Neural cell (in vitro differentiated cells): Measurements from ENCODE around the gene UBE2V1. TPM values are rescaled to one million over a fixed set of nuclear protein-coding genes. Genes with fewer than 3 reads are reported as not detected.

Source experiments
- H2AFZ ChIP-seq: fragments of 200-600, 300-800 bp; sonication (generic), shearing (Covaris generic); 2 replicates; pipeline ENCODE4 v1.6.0; 2014; ENCODE audit warnings: low read depth, mild to moderate bottlenecking, antibody characterized with exemption, low read length, moderate library complexity
- H3F3A ChIP-seq: fragments of 200-600 bp; shearing (Covaris generic); 2 replicates; pipeline ENCODE4 v1.6.1; 2016; ENCODE audit warnings: mild to moderate bottlenecking, moderate library complexity, mixed read lengths, antibody characterized with exemption, low read length; ENCODE audit not compliant: insufficient read depth, poor library complexity, severe bottlenecking
- H3K27ac ChIP-seq: fragments of 200-600, 300-800 bp; sonication (generic), shearing (Covaris generic); 2 replicates; pipeline ENCODE4 v1.5.1; 2014; ENCODE audit warnings: mild to moderate bottlenecking, low read length, moderate library complexity
- H3K27me3 ChIP-seq: fragments of 300-800, 200-600 bp; sonication (generic), shearing (Covaris generic); 2 replicates; pipeline ENCODE4 v1.6.0; 2014; ENCODE audit warnings: mild to moderate bottlenecking, low read depth, low read length, moderate library complexity; ENCODE audit not compliant: insufficient read depth
- H3K36me3 ChIP-seq: fragments of 300-800, 200-600 bp; sonication (generic), shearing (Covaris generic); 2 replicates; pipeline ENCODE4 v1.5.1; 2014; ENCODE audit warnings: mild to moderate bottlenecking, antibody characterized with exemption, low read length, moderate library complexity; ENCODE audit not compliant: insufficient read depth
- H3K4me2 ChIP-seq: fragments of 300-800, 200-600 bp; sonication (generic), shearing (Covaris generic); 2 replicates; pipeline ENCODE4 v1.6.0; 2014; ENCODE audit warnings: mild to moderate bottlenecking, low read length
- H3K4me3 ChIP-seq: fragments of 300-800, 200-600 bp; sonication (generic), shearing (Covaris generic); 2 replicates; pipeline ENCODE4 v1.5.1; 2014; ENCODE audit warnings: mild to moderate bottlenecking, low read length, moderate library complexity
- H3K79me2 ChIP-seq: fragments of 200-600 bp; shearing (Covaris generic); replicated peaks from 2 replicates; pipeline ENCODE4 v1.6.0; 2014; ENCODE audit warnings: mild to moderate bottlenecking, low read length, moderate library complexity; ENCODE audit not compliant: insufficient read depth
- H3K9ac ChIP-seq: fragments of 300-800, 200-600 bp; sonication (generic), shearing (Covaris generic); 2 replicates; pipeline ENCODE4 v1.6.1; 2016; ENCODE audit warnings: mild to moderate bottlenecking, low read length, mixed read lengths
- H3K9me2 ChIP-seq: fragments of 200-600 bp; shearing (Covaris generic); 2 replicates; pipeline ENCODE4 v1.6.1; 2016; ENCODE audit warnings: mild to moderate bottlenecking, low read length, mixed read lengths; ENCODE audit not compliant: insufficient read depth
- H3K9me3 ChIP-seq: fragments of 200-600, 300-800 bp; sonication (generic), shearing (Covaris generic); 2 replicates; pipeline ENCODE4 v1.6.1; 2016; ENCODE audit warnings: mild to moderate bottlenecking, mixed run types, low read length, moderate library complexity, mixed read lengths
- H4K20me1 ChIP-seq: fragments of 200-600 bp; shearing (Covaris generic); 2 replicates; pipeline ENCODE4 v1.6.1; 2016; ENCODE audit warnings: mild to moderate bottlenecking, mixed run types; ENCODE audit not compliant: insufficient read depth
- CTCF ChIP-seq: fragments of 450-650 bp; IDR thresholded peaks from 2 replicates; pipeline ENCODE4 v1.5.1; 2014; ENCODE audit warnings: antibody characterized with exemption, mild to moderate bottlenecking, moderate library complexity; ENCODE audit not compliant: poor library complexity, severe bottlenecking
- EP300 ChIP-seq: fragments of 450-650 bp; conservative IDR thresholded peaks from 2 replicates; pipeline ENCODE4 v1.6.1; 2014; ENCODE audit warnings: antibody characterized with exemption, mild to moderate bottlenecking, moderate library complexity; ENCODE audit not compliant: poor library complexity, severe bottlenecking
- EZH2 ChIP-seq: fragments of 200-600, 300-800 bp; shearing (Covaris generic), sonication (generic); IDR thresholded peaks from 2 replicates; pipeline ENCODE4 v1.6.1; 2014; ENCODE audit warnings: antibody characterized with exemption, low read length, borderline replicate concordance, mild to moderate bottlenecking; ENCODE audit not compliant: insufficient read depth, poor library complexity, severe bottlenecking
- MXI1 ChIP-seq: fragments of 450-650 bp; conservative IDR thresholded peaks from 2 replicates; pipeline ENCODE4 v1.6.1; 2014; ENCODE audit warnings: antibody characterized with exemption, mild to moderate bottlenecking; ENCODE audit not compliant: poor library complexity, severe bottlenecking
- POLR2AphosphoS5 ChIP-seq: IDR thresholded peaks from 2 replicates; pipeline ENCODE4 v1.6.1; 2012
- RAD21 ChIP-seq: fragments of 450-650 bp; conservative IDR thresholded peaks from 2 replicates; pipeline ENCODE4 v1.6.1; 2014; ENCODE audit warnings: antibody characterized with exemption, mild to moderate bottlenecking, moderate library complexity
- SMC3 ChIP-seq: fragments of 450-650 bp; conservative IDR thresholded peaks from 2 replicates; pipeline ENCODE4 v1.6.1; 2014; ENCODE audit warnings: antibody characterized with exemption, mild to moderate bottlenecking, moderate library complexity; ENCODE audit not compliant: poor library complexity
- TAF1 ChIP-seq: IDR thresholded peaks from 2 replicates; pipeline ENCODE4 v1.6.1; 2012; ENCODE audit warnings: low read depth
- polyA plus RNA-seq: library from polyadenylated mRNA; depleted of rRNA; stranded (reverse); fragments of >200 nt; gene quantifications from 2 replicates; pipeline ENCODE4 v1.2.3, GENCODE V29; 2014
- TF ChIP-seq, protein P1 (sequence below): IDR thresholded peaks from 2 replicates; pipeline ENCODE4 v1.6.1; 2012; ENCODE audit warnings: borderline replicate concordance

Gene UBE2V1
- polyA plus RNA-seq, 1 donor from 2014 or later, result 34.4 TPM

DNA sequence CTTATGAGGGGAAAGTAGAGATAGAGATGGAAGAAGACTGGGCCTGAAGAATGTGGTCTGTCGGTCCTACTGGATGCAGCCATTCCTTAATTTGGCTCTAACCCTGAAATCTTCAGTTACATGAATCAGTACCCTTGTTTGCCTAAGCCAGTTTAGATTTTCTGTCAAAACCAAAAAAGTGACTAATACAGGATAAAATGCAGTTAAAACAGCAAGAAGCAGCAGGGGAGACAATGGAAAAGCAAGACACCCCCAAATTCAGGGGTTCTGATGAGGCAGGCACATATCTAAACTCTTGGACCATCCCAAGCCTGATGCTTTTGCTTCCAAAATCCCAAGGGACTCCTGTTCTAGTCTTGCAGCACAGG, 17.4 kb upstream of the UBE2V1 start:
- no peak for TF ChIP-seq SMC3
- TF ChIP-seq CTCF, result no peak
- no peak for TF ChIP-seq EP300
- no peak for TF ChIP-seq EZH2
- no peak for TF ChIP-seq RAD21
- no peak for TF ChIP-seq TAF1
- TF ChIP-seq MXI1, result no peak
- TF ChIP-seq, protein P1, sequence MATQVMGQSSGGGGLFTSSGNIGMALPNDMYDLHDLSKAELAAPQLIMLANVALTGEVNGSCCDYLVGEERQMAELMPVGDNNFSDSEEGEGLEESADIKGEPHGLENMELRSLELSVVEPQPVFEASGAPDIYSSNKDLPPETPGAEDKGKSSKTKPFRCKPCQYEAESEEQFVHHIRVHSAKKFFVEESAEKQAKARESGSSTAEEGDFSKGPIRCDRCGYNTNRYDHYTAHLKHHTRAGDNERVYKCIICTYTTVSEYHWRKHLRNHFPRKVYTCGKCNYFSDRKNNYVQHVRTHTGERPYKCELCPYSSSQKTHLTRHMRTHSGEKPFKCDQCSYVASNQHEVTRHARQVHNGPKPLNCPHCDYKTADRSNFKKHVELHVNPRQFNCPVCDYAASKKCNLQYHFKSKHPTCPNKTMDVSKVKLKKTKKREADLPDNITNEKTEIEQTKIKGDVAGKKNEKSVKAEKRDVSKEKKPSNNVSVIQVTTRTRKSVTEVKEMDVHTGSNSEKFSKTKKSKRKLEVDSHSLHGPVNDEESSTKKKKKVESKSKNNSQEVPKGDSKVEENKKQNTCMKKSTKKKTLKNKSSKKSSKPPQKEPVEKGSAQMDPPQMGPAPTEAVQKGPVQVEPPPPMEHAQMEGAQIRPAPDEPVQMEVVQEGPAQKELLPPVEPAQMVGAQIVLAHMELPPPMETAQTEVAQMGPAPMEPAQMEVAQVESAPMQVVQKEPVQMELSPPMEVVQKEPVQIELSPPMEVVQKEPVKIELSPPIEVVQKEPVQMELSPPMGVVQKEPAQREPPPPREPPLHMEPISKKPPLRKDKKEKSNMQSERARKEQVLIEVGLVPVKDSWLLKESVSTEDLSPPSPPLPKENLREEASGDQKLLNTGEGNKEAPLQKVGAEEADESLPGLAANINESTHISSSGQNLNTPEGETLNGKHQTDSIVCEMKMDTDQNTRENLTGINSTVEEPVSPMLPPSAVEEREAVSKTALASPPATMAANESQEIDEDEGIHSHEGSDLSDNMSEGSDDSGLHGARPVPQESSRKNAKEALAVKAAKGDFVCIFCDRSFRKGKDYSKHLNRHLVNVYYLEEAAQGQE, result no peak
- no peak for TF ChIP-seq POLR2AphosphoS5
- Histone ChIP-seq H2AFZ (no peak overlapping the region), H3K27me3 (no peaks in the 10 kb centered on the region), H3K4me2 (no peak overlapping the region), H3K4me3 (no peak overlapping the region), H3K27ac (no peak overlapping the region), H4K20me1 (no peaks in the 10 kb centered on the region), H3K9me3 (no peaks in the 10 kb centered on the region), H3K9ac (no peak overlapping the region), H3K36me3 (no peaks in the 10 kb centered on the region), H3K79me2 (no peaks in the 10 kb centered on the region), H3K9me2 (no peaks in the 10 kb centered on the region), H3F3A (no peaks in the 10 kb centered on the region)

DNA sequence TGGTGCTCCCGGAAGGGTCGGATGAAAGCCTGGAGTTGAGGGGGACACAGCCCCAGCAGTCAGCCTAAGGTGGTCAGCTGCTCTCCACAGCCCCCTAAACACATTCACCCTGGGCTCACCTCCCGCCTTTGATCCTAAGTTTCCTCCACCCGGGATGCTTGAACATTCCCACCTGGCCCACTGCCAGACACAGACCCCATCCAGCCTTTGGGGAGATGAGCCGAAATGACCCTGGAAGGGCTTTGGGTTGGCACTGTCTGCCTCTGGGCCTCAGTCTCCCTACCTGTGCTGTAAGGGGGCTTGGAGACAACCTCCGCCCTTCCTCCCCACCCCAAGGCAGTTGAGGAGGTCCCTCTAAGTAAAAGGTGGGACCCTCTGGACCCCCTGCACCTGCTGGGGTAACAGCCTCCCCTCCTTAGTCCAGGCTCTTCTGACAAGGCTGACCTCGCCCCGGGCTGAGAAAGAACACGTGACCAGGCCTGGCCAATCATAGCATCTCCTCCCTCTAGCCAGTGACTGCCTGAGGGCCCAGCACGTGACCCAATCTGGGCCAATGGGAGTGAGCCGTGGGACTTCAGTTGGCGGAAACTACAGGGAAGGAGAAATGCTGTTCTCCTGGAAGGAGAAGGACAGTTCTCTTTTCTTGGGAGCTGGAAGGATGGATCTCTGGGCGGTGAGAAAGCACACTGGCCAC, 16.9 kb upstream of the UBE2V1 start:
- Histone ChIP-seq H3K9me3 (no peaks in the 10 kb centered on the region), H3K27ac (no peak overlapping the region), H3K9me2 (no peaks in the 10 kb centered on the region), H2AFZ (no peak overlapping the region), H3K4me3 (no peak overlapping the region), H3K79me2 (no peaks in the 10 kb centered on the region), H3K27me3 (no peaks in the 10 kb centered on the region), H3F3A (no peaks in the 10 kb centered on the region), H4K20me1 (no peaks in the 10 kb centered on the region), H3K9ac (no peak overlapping the region), H3K4me2 (no peak overlapping the region), H3K36me3 (no peaks in the 10 kb centered on the region)
- no peak for TF ChIP-seq MXI1
- TF ChIP-seq EZH2, result no peak
- TF ChIP-seq RAD21, result no peak
- no peak for TF ChIP-seq TAF1
